22Rv1 (cell line): Measurements from ENCODE around the gene ADM5.

Experiments used
- ZFX ChIP-seq: fragments of 450-650 bp; IDR thresholded peaks from 2 replicates; pipeline ENCODE4 v1.6.1; 2017; ENCODE audit warnings: antibody characterized with exemption, borderline replicate concordance
- TF ChIP-seq, protein P1 (sequence below): fragments of 450-650 bp; IDR thresholded peaks from 2 replicates; pipeline ENCODE4 v1.5.1; 2017; ENCODE audit warnings: mild to moderate bottlenecking

DNA sequence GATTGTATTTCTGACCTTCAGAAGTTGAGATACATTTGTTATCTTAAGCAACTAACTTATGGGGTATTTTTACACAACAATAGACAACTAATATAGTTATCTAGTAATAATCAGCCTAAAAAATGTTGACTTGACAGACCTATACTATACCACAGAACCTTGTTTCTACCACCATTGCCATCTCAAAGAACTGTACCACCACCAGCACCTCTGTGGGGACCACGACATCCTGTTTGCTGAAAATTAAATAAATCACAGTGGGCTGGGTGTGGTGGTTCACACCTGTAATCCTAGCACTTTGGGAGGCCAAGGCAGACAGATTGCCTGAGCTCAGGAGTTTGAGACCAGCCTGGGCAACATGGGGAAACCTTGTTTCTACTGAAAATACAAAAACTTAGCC is 49.7 kb downstream of the ADM5 start:
- TF ChIP-seq, protein P1, sequence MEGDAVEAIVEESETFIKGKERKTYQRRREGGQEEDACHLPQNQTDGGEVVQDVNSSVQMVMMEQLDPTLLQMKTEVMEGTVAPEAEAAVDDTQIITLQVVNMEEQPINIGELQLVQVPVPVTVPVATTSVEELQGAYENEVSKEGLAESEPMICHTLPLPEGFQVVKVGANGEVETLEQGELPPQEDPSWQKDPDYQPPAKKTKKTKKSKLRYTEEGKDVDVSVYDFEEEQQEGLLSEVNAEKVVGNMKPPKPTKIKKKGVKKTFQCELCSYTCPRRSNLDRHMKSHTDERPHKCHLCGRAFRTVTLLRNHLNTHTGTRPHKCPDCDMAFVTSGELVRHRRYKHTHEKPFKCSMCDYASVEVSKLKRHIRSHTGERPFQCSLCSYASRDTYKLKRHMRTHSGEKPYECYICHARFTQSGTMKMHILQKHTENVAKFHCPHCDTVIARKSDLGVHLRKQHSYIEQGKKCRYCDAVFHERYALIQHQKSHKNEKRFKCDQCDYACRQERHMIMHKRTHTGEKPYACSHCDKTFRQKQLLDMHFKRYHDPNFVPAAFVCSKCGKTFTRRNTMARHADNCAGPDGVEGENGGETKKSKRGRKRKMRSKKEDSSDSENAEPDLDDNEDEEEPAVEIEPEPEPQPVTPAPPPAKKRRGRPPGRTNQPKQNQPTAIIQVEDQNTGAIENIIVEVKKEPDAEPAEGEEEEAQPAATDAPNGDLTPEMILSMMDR, result no peak
- TF ChIP-seq ZFX, result no peak
